AG09309 (cell line): ENCODE measurements around the gene CAPN7.
A peak's percentile ranks its signal among the peaks of the same experiment; 100 is the strongest.

Experiments
- DNase-seq: peaks from one replicate; pipeline ENCODE4 v3.0.0-alpha.2; 2010; ENCODE audit warnings: low read depth
- H3K4me3 ChIP-seq: 2 replicates; pipeline ENCODE4 v1.5.1; 2011; ENCODE audit warnings: mild to moderate bottlenecking, low read depth, low read length, moderate library complexity; ENCODE audit not compliant: control insufficient read depth
- TF ChIP-seq, protein P1 (sequence below): IDR thresholded peaks from 2 replicates; pipeline ENCODE4 v1.5.1; 2011; ENCODE audit warnings: mild to moderate bottlenecking, low read depth, low read length, inconsistent platforms; ENCODE audit not compliant: insufficient read depth, control insufficient read depth; ENCODE audit errors: missing control alignments

The CAPN7 gene

DNA sequence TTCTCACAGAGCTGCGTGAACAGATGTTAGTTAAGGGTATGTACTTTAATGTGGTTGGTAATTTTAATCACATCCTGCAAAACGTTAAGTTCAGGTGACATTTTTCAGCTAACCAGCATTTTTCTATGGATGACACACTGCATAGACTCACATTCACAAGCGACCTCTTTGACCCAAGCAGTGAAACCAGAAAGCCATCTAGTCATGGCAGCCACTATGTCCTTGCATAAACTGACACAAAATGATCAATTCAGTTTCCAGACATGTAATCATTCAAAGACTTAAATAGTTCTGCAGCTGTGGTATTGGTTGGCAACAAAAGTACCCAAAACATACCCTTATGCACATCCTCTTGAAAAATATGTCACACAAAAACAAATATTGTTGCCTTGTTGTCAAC lies 7.4 kb upstream of the CAPN7 start:
- H3K4me3 ChIP-seq: no peak overlapping the region
- DNase-seq: no peak
- TF ChIP-seq, protein P1, sequence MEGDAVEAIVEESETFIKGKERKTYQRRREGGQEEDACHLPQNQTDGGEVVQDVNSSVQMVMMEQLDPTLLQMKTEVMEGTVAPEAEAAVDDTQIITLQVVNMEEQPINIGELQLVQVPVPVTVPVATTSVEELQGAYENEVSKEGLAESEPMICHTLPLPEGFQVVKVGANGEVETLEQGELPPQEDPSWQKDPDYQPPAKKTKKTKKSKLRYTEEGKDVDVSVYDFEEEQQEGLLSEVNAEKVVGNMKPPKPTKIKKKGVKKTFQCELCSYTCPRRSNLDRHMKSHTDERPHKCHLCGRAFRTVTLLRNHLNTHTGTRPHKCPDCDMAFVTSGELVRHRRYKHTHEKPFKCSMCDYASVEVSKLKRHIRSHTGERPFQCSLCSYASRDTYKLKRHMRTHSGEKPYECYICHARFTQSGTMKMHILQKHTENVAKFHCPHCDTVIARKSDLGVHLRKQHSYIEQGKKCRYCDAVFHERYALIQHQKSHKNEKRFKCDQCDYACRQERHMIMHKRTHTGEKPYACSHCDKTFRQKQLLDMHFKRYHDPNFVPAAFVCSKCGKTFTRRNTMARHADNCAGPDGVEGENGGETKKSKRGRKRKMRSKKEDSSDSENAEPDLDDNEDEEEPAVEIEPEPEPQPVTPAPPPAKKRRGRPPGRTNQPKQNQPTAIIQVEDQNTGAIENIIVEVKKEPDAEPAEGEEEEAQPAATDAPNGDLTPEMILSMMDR: no peak

DNA sequence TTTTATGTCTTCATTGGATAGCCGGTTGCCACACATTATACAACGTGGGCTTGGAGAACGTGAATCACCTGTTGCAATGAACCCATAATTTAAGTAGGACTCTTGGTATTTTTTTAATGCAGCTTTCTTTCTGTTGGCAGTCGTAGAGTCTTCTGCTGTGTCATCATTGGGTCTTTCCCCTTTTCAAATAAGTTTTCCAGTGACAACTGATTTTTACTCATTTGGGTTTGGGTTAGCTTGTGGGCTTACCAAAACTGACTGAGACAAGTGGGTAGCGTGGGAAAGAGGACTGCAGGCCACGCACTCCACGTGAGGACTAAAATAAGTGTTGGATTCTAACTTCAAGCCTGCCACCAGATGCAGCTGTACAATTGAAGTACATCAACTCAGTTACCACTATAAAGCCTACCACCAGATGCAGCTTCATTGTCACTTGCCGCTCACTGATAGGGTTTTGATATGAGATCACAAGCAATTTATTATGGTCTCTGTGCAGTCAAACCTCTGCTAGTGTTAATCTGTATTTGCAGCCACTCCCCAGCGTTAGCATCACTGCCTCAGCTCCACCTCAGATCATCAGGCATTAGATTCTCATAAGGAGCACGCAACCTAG lies 6.4 kb upstream of the CAPN7 start:
- TF ChIP-seq, protein P1: no peak
- no peak overlapping the region for H3K4me3 ChIP-seq
- DNase-seq: no peak

DNA sequence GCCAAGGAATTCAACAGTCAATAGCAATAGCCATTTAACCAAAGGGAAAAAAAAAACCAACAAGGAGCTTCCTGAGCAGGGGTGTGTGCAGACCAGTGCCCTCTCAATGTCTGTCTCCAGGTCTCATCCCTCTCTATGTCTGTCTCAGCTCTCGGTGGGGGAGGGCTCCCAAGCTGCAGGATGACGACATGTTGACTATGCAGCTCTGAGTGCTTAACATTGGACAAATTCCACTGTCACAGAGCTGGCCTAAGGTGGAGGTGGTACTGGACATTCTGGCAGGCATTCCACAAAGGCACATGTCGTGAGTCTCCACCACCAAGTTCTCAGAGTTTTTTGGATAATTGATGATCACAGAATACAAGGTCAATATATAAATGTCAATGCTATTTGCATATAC lies 2.0 kb upstream of the CAPN7 start:
- no peak overlapping the region for H3K4me3 ChIP-seq
- DNase-seq: no peak

DNA sequence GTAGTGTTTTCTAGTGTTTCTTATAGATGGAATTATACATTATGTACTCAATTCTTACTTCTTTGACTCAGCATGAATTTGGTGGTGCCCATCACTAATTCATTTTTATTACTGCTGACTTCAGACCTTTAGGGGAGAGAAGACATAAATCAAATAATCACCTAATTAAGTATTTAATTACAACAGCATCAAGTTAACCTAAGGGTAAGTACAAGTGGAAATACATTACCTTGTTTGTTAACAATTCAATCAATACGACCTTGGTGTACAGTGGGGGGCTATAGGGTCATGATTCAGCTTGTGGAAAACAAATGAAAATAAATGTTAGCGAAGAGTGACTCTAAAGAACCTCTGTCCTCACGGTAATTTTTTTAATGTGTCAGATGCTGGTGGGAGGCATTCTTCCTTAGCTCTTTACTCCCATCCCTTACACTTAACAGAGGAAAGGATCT lies 538 bp upstream of the CAPN7 start:
- no peak for DNase-seq
- peak overlapping the region; percentile 55 for H3K4me3 ChIP-seq
- TF ChIP-seq, protein P1: no peak

More for the DNA sequence above, 2.0 kb upstream of the CAPN7 start:
- TF ChIP-seq, protein P1: no peak

DNA sequence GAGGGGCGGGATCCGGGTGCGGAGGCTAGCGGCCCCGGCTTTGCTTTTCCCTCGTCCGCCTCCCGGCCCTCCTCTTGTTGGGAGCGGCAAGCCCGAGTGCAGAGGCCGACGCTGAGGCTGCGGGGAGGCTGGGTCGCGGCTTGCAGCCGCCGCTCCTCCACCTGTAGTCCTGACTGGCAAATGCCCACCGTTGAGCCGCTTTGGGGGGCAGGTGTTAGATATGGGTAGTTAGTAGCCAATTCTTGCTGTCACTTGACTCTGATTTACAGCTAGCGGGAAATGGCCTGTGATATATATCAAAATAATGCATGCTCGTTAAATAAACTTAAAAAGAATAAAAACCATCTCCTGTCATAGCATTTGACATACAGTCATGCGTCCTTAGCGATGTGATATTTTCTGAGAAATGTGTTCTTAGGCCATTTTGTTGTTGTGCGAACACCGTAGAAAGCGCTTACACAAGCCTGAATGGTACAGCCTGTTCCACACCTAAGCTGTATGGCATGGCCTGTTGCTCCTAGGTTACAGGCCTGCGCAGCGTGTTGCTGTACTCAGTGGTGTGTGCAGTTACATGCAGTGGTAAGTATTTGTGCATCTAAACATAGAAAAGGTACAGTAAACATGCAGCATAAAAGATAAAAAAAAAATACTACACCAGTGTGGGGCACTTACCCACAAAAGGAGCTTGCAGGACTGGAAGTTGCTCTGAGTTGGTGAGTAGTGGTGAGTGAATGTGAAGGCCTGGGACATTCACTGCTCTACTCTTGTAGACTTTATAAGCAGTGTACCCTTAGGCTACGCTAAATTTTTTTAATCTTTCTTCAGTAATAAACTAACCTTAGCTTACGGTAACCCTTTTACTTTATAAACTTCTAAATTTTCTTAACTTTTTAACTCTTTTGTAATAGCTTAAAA lies 873 bp downstream of the CAPN7 start:
- TF ChIP-seq, protein P1: no peak
- DNase-seq: no peak
- H3K4me3 ChIP-seq: peak overlapping the region; percentile 96

DNA sequence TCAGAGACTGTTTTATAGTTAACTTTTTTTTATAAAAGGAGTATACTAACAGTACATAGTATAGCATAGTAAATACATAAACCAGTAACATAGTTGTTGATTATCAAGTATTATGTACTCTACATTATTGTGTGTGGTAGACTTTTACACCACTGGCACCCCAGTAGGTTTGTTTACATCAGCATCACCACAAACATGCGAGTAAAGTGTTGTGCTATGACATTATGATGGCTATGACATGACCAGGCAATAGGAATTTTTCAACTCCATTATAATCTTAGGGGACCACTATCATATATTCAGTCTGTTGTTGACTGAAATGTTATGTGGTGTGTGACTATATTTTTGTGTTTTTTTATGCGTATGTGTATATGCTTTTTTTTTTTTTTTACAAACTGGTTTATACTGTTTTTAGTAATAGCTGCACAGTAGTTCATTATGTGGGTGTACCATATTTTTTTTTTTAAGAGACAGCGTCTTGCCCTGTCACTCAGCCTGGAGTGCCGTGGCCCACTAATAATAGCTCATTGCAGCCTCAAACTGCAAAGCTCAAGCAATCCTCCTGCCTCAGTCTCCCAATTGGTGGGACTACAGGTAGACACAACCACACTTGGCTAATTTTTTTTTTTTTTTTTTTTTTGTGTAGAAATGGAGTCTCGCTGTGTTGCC lies 1.9 kb downstream of the CAPN7 start:
- no peak for DNase-seq
- TF ChIP-seq, protein P1: no peak
- H3K4me3 ChIP-seq: no peak overlapping the region; the same call in 1 of the 2 replicates
